DMS 273 (cell line): ENCODE results near the gene WBP11.
A peak's percentile ranks its signal among the peaks of the same experiment; 100 is the strongest.

Experiments
- DNase-seq: peaks from one replicate; lab custom pipeline; 2025; ENCODE audit not compliant: unreplicated experiment; lab: John Stamatoyannopoulos, UW

Gene WBP11

GRCh38 chr12:14825256-14825655 lies 22.0 kb upstream of the WBP11 start:
- DNase-seq, result no peak

- DNase-seq, result no peak
These were observed 20.8 kb upstream of the WBP11 start for GRCh38 chr12:14824012-14824634.

GRCh38 chr12:14814014-14814413 lies 10.7 kb upstream of the WBP11 start, which contains the start of gene SMCO3:
Gene SMCO3, minus strand, starts transcription at chr12:14814182. Its CDS starts 7,502 bp downstream, at chr12:14806680.
- DNase-seq, result no peak

DNA sequence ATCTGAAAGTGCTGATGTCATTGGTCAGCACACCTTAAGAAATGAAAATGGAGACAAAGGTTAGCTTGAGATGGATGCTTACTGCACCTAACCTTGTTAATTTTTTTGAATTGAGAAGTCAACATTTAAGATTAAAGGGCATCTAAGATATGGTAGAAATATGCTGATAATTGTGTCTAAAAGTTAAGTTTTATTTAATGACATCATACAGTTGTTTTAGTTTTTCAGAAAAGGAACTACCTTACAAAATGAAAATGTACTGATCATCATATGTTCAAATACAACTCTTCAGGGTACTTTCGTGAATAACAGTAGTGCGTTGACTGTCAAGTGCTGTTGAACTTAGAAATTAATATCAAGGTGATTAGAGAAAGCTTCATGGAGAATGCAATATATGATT lies 8.2 kb upstream of the WBP11 start:
- no peak for DNase-seq

GRCh38 chr12:14810953-14811483 lies 7.7 kb upstream of the WBP11 start:
- DNase-seq, result peak; percentile 28

- no peak for DNase-seq
These were observed 7.1 kb upstream of the WBP11 start for GRCh38 chr12:14810167-14810952.

DNA sequence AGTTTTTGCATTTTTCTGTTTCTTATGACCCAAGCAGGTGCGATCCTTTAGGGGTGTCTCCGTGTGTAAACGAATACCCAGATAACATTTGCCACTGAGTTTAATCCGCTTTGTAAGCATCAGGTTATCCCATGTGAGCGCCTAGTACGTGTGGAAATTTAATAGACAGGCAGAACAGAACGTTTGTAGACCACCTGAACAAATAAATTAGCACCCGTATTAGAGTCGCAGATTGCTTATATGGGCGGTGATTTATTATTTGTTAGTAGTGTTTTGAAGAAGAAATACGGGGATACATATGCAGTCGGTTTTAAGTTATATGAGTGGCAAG lies 517 bp upstream of the WBP11 start:
- no peak for DNase-seq

DNA sequence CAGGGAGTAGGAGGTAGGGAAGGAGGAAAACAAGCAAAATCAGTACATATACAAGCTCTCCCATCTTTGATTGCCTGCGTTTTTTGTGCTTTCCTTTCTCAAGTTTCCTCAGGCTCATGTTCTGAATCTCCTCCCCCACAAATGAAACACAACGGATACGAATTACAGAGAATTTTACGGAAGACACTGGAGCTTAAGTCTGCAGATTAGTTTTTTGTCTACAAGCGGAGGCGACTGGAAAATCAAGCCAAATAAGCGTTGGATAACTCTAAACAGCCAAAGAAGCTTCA lies 612 bp downstream of the WBP11 start:
- DNase-seq, result no peak

DNA sequence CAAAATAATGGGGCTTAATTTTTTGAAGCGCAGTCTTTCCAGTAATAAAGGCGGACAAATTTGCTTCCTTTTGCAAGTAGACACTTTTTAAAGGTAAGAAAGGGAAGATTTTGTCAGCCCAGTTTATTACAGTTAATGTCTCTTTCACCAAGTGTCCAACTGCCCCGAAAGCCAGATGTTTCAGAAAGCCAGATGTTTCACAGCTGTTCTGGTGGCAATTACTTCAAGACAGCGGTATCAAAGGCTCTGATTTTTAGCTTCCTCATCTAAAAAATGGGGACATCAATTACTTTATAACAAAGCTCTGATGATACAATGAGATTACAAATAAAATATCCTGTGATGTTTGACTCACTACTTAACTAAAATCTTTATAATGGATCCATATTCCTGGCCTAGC lies 1.0 kb downstream of the WBP11 start:
- DNase-seq, result no peak

DNA sequence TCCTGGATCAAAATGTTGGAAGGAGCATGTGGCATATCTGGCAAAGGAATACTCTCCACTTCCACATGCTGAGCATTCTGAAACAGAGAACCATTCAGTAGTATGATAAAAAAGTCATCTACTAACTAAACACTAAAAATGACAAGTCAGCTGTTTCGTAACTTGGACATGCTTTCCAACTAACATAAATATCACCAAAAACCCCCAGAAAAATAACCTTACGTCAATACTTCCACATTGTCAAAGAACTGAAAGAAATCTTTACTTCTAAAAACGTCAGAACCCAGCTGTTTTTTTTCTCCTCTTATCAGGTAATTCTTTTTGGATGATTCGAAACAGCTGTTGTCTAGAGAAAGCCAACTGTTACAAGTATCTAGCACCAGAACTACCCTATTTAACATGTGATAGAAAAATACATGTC lies 8.2 kb downstream of the WBP11 start:
- no peak for DNase-seq

DNA sequence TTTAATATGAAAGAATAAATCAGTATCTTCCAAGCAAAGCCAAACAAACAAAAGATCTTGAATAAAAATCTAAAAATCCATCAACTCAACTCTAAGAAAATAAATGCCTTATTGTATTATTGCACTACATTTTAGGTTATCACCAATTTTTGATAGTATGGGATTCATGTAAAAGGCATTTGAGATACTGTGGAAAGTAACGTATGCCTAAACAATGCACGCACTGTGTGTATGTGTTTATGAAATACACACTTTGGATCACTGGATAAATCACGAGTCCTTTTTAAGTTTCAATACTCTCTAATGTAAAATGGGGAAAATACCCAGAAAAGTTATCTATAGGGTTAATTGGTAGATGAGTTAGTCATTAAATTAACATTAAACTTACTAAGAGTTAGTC lies 17.7 kb downstream of the WBP11 start:
- no peak for DNase-seq

GRCh38 chr12:14784471-14784870 lies 18.8 kb downstream of the WBP11 start:
- DNase-seq, result no peak

DNA sequence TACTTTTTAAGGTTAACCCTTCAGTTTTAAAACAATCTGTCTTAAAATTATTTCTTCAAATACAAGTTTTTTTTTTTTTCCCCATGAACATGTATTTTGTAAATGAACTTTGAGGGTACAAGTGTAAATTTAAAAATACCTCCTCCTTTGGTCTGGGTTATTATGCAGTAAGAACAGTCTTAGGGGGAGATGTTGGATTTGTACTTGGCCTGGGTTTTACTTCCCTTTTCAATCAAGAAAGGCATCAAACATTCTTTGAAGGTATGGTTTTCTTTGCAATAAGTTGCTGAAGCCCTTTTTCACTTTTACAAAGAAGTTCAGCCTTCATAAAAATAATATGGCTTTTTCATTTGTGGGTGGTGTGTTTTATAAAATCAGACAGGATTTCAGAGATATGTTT lies 20.5 kb downstream of the WBP11 start:
- DNase-seq, result no peak

DNA sequence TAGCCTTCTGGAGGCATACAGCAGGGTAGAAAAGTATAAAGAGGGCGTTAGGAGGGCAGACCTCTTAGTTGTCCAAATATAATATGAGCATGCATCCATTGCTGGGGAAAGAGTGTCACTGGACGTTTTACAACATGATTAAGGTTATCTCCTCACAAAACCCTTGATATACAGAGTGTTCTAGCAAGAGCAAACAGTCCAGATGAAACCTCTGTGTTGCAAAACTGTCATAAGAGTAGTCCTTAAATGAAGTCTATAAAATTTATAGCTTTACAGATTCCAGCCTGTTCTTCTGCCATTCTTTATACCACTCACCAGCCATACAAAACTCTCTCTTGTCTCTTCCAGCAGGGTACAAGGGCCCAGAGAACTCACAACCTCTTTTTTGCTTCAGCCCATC lies 21.7 kb downstream of the WBP11 start:
- no peak for DNase-seq

DNA sequence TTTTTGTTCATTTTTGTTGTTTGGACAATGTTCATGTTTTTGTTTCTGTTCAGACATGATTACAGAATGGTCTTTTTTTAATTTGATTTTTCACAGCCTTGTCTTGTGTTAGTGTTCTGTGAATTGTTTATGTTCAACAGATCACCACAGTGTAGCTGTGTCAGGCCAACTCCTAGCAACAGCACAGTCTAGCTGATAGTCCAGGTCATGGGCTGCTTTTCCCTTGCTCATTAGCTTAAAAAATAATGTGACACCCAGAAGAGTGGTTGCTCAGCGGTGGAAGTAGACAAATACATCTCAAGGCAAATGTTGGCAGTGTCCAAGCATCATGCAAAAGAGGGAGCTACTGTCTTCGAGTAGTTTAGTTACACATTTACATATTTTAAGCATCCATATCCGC lies 22.4 kb downstream of the WBP11 start:
- no peak for DNase-seq

GRCh38 chr12:14779834-14780233 lies 23.4 kb downstream of the WBP11 start:
- DNase-seq, result no peak

DNA sequence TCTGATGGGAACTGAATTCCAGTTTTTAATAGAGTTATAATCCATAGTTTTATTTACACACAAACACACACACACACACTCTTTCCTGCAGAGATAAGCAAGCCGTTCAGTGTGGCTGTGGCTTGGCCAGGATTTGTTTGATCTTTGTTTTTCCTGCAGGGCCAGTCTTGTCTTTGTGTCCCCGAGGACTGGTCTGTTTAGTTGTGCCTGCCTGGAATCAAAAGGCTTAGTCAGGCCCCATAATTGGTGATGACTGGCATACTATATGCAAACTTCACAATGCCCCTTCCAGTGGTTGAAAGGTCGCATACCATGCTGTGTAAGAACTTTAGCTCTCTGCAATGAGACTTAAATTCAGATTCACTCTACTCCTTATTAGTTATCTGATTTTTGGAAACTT lies 26.0 kb downstream of the WBP11 start:
- DNase-seq, result no peak

- DNase-seq, result peak; percentile 1
These were observed 26.9 kb downstream of the WBP11 start for GRCh38 chr12:14776236-14776961.

GRCh38 chr12:14775636-14775980 lies 27.7 kb downstream of the WBP11 start:
- no peak for DNase-seq

DNA sequence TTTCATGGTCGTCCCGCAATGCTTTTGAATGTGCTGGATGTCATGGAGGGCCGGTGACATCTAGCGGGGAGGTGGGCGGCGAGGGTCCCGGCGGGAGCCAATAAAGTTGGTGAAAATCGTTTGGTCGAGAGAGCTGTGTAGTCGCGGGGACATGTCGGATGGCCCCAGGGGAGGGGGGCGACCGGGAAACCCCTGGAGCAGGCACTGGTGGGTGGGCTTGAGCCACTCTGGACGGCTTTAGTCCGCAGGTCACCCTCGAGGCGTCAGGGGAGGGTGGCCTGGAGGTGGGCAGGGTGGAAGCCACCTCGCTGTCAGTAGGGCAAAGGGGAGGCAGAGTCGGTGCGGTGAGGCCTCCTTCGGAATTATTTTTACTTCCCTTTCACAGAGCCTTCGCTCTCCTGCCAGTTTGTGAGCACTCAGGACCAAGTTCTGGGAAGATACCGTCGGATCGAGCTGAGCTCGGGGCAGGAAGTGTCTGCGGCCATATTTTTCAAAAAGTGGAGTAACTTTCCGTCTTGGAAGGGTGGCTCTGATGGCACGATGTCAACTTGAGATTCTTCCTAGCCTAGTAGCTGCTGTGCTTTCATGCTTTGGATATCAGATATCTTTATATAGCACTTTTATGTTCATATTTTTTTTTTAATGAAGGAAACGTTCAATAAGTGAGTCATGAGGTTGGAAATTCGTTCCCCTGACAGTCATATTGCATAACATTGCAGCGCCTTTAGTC lies 28.2 kb downstream of the WBP11 start:
- no peak for DNase-seq

DNA sequence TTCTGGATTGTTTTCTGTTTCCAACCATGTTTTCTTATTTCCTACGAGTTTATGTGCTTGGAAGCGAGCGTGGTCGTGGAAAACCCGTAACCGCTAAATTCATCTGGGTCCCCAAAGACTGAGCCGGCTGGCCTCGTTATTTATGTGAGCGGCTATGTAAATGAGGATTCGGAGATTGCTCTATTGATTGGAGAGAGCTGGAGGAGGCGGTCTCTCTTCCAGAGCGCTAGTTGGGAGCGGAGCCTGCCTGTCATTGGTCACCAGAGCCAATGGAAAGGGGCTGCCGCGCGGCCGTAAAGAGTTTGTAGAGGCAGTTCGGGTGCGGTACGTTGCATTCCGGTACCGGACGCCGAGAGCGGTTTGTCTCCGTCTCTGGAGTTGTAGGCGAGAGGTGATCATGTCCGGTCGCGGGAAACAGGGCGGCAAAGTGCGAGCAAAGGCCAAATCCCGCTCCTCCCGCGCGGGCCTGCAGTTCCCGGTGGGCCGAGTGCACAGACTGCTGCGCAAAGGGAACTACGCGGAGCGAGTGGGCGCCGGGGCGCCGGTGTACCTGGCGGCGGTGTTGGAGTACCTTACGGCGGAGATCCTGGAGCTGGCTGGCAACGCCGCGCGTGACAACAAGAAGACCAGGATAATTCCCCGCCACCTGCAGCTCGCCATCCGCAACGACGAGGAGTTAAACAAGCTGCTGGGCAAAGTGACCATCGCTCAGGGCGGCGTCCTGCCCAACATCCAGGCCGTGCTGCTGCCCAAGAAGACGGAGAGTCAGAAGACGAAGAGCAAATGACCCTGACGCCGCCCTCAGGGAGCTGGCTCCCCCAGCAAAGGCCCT lies 29.0 kb downstream of the WBP11 start:
- DNase-seq, result peak; percentile 23
